Caco-2 (cell line): ENCODE results near the gene DEFB123. TPM values are rescaled to one million over a fixed set of nuclear protein-coding genes. Genes with fewer than 3 reads are reported as not detected.

ENCODE experiments used
- BruUV-seq: library from RNA; stranded (reverse); fragments of 400-500 nt; replicated peaks from 2 replicates; lab custom pipeline; 2021; lab: Mats Ljungman, UMichigan
- CTCF ChIA-PET: fragments of 300-600 bp; sonication (Branson Sonifier 250); formaldehyde crosslinking; loops from one replicate; lab custom pipeline; 2022; ENCODE audit warnings: antibody characterized with exemption; lab: Charles Lee
- POLR2A ChIA-PET: fragments of 300-600 bp; sonication (Branson Sonifier 250); formaldehyde crosslinking; loops from one replicate; lab custom pipeline; 2022; ENCODE audit warnings: antibody characterized with exemption; lab: Charles Lee
- DNase-seq, 2 experiments: peaks; one replicate each; pipeline versions ENCODE4 v3.0.0 to v3.0.0-alpha.2; 2020 to 2022
- H3K27me3 ChIP-seq: replicated peaks from 2 replicates; pipeline ENCODE4 v1.6.0; 2011; ENCODE audit warnings: low read length; ENCODE audit not compliant: control insufficient read depth, insufficient read depth
- H3K36me3 ChIP-seq: 2 replicates; pipeline ENCODE4 v1.5.1; 2011; ENCODE audit warnings: low read length; ENCODE audit not compliant: control insufficient read depth, insufficient read depth
- H3K4me1 ChIP-seq: fragments of 250-450 bp; sonication (Bioruptor Pico); 2 replicates; pipeline ENCODE4 v1.5.1; 2020; ENCODE audit warnings: mild to moderate bottlenecking
- H3K4me3 ChIP-seq: 2 replicates; pipeline ENCODE4 v1.5.1; 2011; ENCODE audit warnings: low read depth, mild to moderate bottlenecking, control low read depth, low read length
- H3K9me3 ChIP-seq: fragments of 250-450 bp; sonication (Bioruptor Pico); 2 replicates; pipeline ENCODE4 v1.5.1; 2020; ENCODE audit warnings: mild to moderate bottlenecking, moderate library complexity
- H3K27ac Mint-ChIP-seq: one replicate; pipeline ENCODE4 v1.8.0; 2022; ENCODE audit warnings: mixed read lengths; ENCODE audit not compliant: unreplicated experiment
- H3K27me3 Mint-ChIP-seq: one replicate; pipeline ENCODE4 v1.8.0; 2022; ENCODE audit warnings: mixed read lengths; ENCODE audit not compliant: insufficient read depth, unreplicated experiment
- H3K36me3 Mint-ChIP-seq: one replicate; pipeline ENCODE4 v1.8.0; 2022; ENCODE audit warnings: mild to moderate bottlenecking, mixed read lengths; ENCODE audit not compliant: insufficient read depth, unreplicated experiment
- H3K4me1 Mint-ChIP-seq: one replicate; pipeline ENCODE4 v1.8.0; 2022; ENCODE audit warnings: low read depth, mixed read lengths; ENCODE audit not compliant: unreplicated experiment
- H3K4me3 Mint-ChIP-seq: one replicate; pipeline ENCODE4 v1.8.0; 2022; ENCODE audit warnings: mild to moderate bottlenecking, moderate library complexity, mixed read lengths; ENCODE audit not compliant: unreplicated experiment
- H3K9me3 Mint-ChIP-seq: one replicate; pipeline ENCODE4 v1.8.0; 2022; ENCODE audit warnings: mixed read lengths; ENCODE audit not compliant: unreplicated experiment
- intact Hi-C: fragments of 100-400 bp; cut with micrococcal nuclease; formaldehyde crosslinking; loops from one replicate; pipeline ENCODE4 v1.10.0; 2022; ENCODE audit not compliant: unreplicated experiment
- total RNA-seq: library from RNA; stranded (reverse); gene quantifications from 2 replicates; pipeline ENCODE4 v1.2.3, GENCODE V29; 2022
- TF ChIP-seq, protein P1 (sequence below), 2 experiments: fragments of 200-600 bp in 1 of 2; IDR thresholded peaks; 1 replicate in 1 of 2; 2 replicates in 1 of 2; pipeline versions ENCODE4 v1.5.1 to v1.8.0; 2011 to 2022; ENCODE audit warnings: antibody characterized with exemption in 1 of 2, control low read depth in 1 of 2, inconsistent platforms in 1 of 2, low read depth in 1 of 2, low read length in 1 of 2, mild to moderate bottlenecking in 1 of 2, moderate library complexity in 1 of 2; ENCODE audit not compliant: insufficient read depth in 1 of 2, severe bottlenecking in 1 of 2, unreplicated experiment in 1 of 2

Gene DEFB123
- total RNA-seq, 1 experiment from 2014 or later, result not detected

DNA sequence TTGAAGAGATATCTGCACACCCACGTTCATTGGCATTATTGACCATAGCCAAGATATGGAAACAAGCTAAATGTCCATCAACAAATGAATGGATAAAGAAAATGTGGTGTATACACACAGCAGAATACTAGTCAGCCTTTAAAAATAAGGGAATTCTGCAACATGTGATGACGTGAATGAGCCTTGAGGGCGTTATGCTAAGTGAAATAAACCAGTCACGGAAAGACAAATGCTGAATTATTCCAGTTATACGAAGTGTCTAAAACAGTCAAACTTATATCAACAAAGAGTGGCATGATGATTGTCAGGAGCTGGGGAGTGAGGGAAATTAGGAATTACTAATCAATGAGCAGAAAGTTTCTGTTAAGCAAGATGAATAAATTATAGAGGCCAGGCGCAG lies 26.1 kb upstream of the DEFB123 start:
- no peak overlapping the region for H3K4me3 Mint-ChIP-seq
- intact Hi-C loops, result no loop called here
- DNase-seq, result no peak
- no TSS peak for BruUV-seq
- no peaks in the 10 kb centered on the region for H3K36me3 Mint-ChIP-seq
- no peaks in the 10 kb centered on the region for H3K4me1 ChIP-seq
- H3K4me1 Mint-ChIP-seq, result no peaks in the 10 kb centered on the region
- no peak overlapping the region for H3K4me3 ChIP-seq
- no peaks in the 10 kb centered on the region for H3K27me3 ChIP-seq
- peaks cover 4% of the 10 kb centered on the region; the same call in 1 of the 2 replicates for H3K9me3 ChIP-seq
- POLR2A ChIA-PET, result no interaction called here
- CTCF ChIA-PET, result interaction anchor here (1.0 kb wide), 1 partner anchor 89 kb away, joined by 5 read pairs; no protein-coding TSS in a partner anchor
- TF ChIP-seq, protein P1, sequence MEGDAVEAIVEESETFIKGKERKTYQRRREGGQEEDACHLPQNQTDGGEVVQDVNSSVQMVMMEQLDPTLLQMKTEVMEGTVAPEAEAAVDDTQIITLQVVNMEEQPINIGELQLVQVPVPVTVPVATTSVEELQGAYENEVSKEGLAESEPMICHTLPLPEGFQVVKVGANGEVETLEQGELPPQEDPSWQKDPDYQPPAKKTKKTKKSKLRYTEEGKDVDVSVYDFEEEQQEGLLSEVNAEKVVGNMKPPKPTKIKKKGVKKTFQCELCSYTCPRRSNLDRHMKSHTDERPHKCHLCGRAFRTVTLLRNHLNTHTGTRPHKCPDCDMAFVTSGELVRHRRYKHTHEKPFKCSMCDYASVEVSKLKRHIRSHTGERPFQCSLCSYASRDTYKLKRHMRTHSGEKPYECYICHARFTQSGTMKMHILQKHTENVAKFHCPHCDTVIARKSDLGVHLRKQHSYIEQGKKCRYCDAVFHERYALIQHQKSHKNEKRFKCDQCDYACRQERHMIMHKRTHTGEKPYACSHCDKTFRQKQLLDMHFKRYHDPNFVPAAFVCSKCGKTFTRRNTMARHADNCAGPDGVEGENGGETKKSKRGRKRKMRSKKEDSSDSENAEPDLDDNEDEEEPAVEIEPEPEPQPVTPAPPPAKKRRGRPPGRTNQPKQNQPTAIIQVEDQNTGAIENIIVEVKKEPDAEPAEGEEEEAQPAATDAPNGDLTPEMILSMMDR (IDR thresholded peaks at IDR 0.05; ENCODE audit: insufficient read depth in 1 of 2, low read depth in 1 of 2, low read length in 1 of 2, severe bottlenecking in 1 of 2, unreplicated experiment in 1 of 2), result no peak
- H3K27me3 Mint-ChIP-seq, result peaks cover 22% of the 10 kb centered on the region
- H3K27ac Mint-ChIP-seq, result no peak overlapping the region
- H3K9me3 Mint-ChIP-seq, result no peaks in the 10 kb centered on the region
- no peaks in the 10 kb centered on the region for H3K36me3 ChIP-seq

DNA sequence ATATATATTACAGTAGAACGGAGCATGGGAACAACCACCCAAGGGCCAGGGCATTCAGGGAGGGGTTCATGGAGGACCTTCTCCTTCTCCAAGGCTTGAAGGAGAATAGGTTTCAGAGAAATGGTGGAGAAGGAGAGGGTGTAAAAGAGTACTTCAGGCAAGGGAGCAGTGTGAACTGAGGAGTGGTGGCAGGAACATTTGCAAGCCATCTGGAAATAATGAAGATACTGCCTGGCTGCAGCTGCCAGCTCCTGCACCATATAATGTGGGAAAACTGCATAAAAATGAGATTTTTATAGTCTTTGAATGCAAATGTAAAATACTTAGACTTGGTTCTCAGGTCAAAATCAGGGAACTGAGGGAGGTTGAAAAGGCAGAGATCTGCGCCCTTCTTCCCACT lies 24.8 kb upstream of the DEFB123 start:
- no peaks in the 10 kb centered on the region for H3K4me1 Mint-ChIP-seq
- no peaks in the 10 kb centered on the region for H3K9me3 Mint-ChIP-seq
- intact Hi-C loops, result no loop called here
- POLR2A ChIA-PET, result no interaction called here
- CTCF ChIA-PET, result no interaction called here
- H3K36me3 Mint-ChIP-seq, result no peaks in the 10 kb centered on the region
- no peak overlapping the region for H3K4me3 Mint-ChIP-seq
- Histone ChIP-seq H3K9me3 (no peaks in the 10 kb centered on the region; the same call in 1 of the 2 replicates), H3K4me3 (no peak overlapping the region), H3K27me3 (no peaks in the 10 kb centered on the region), H3K4me1 (no peaks in the 10 kb centered on the region), H3K36me3 (no peaks in the 10 kb centered on the region)
- no peak overlapping the region for H3K27ac Mint-ChIP-seq
- TF ChIP-seq, protein P1 (IDR thresholded peaks at IDR 0.05; ENCODE audit: insufficient read depth in 1 of 2, low read depth in 1 of 2, low read length in 1 of 2, severe bottlenecking in 1 of 2, unreplicated experiment in 1 of 2), result no peak
- H3K27me3 Mint-ChIP-seq, result peaks cover 22% of the 10 kb centered on the region
- no peak for DNase-seq
- no TSS peak for BruUV-seq

DNA sequence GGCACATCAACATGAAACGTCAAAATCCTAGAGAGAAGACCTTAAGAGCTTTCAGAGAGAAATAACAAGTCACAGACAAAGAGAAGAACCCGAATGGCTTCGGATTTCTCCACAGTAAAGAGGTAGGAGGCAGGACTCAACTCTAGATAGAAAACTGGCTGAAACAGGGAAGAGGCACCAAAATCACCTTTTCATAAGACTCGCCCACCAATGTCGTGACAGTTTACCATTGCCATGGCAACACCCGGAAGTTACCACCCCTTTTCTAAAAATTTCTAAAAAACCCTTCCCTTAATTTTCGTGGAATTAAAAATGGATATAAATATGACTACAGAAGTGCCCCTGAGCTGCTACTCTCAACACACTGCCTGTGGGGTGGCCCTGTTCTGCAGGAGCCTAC lies 22.1 kb upstream of the DEFB123 start:
- intact Hi-C loops, result no loop called here
- Mint-ChIP-seq H3K27ac (no peak overlapping the region), H3K27me3 (peaks cover 22% of the 10 kb centered on the region), H3K4me1 (no peaks in the 10 kb centered on the region), H3K9me3 (no peaks in the 10 kb centered on the region), H3K36me3 (no peaks in the 10 kb centered on the region), H3K4me3 (no peak overlapping the region)
- ChIA-PET CTCF (no interaction called here), POLR2A (no interaction called here)
- DNase-seq, result no peak
- Histone ChIP-seq H3K27me3 (no peaks in the 10 kb centered on the region), H3K36me3 (no peaks in the 10 kb centered on the region), H3K4me1 (no peaks in the 10 kb centered on the region), H3K4me3 (no peak overlapping the region), H3K9me3 (no peaks in the 10 kb centered on the region; the same call in 1 of the 2 replicates)
- no TSS peak for BruUV-seq
- TF ChIP-seq, protein P1 (IDR thresholded peaks at IDR 0.05; ENCODE audit: insufficient read depth in 1 of 2, low read depth in 1 of 2, low read length in 1 of 2, severe bottlenecking in 1 of 2, unreplicated experiment in 1 of 2), result no peak
